HG02610 (cell line): ENCODE data around the gene CLIP4.
A peak's percentile ranks its signal among the peaks of the same experiment; 100 is the strongest.
"Not testable (repeated sequence)": the region's sequence is repeated elsewhere in the genome, so short reads cannot be mapped to it uniquely, and the experiment has no call there.

ENCODE experiments used
- ATAC-seq: cut with Tn5 transposase; IDR thresholded peaks from one replicate; pipeline ENCODE4 v1.9.1; 2021; ENCODE audit warnings: mild to moderate bottlenecking, moderate library complexity; ENCODE audit not compliant: unreplicated experiment

Gene CLIP4, protein sequence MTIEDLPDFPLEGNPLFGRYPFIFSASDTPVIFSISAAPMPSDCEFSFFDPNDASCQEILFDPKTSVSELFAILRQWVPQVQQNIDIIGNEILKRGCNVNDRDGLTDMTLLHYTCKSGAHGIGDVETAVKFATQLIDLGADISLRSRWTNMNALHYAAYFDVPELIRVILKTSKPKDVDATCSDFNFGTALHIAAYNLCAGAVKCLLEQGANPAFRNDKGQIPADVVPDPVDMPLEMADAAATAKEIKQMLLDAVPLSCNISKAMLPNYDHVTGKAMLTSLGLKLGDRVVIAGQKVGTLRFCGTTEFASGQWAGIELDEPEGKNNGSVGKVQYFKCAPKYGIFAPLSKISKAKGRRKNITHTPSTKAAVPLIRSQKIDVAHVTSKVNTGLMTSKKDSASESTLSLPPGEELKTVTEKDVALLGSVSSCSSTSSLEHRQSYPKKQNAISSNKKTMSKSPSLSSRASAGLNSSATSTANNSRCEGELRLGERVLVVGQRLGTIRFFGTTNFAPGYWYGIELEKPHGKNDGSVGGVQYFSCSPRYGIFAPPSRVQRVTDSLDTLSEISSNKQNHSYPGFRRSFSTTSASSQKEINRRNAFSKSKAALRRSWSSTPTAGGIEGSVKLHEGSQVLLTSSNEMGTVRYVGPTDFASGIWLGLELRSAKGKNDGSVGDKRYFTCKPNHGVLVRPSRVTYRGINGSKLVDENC

DNA sequence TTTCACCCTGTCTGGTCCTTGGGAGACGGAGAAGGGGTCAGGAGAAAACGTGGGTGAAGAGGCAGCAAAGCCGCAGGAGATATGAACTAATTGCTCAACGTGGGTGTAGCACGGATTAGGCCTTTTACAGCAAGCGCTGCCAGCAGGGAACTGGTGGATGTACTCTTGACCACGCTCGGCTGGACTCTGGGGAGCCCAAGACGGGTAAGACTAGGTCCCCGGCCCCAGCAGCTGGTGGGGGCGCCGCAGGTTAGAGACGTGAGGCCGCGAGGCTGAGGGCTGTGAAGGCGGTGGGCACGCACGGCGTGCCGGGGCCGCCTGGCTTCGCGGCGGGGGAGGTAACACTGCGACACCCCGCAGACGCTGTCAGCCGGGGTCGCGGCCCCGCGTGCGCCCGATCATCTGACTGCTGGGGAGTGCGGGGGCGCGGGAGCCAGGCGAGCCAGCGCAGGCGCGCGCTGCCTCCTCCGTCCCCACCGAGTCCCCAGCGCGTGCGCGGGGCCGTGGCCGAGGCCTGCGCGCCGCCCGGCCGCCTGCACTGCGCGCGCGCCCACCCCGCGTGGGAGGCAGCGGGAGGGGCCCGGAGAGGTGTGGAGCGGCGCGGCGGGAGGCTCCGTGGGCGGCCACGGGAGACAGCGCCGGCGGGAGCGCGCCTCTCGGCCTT, at the start of gene CLIP4:
Gene CLIP4 (plus strand): TSS at position 470 of the 664 bp plus-strand sequence. CDS start 5,974 bp downstream, outside the sequence.
- peak; percentile 58 for ATAC-seq

DNA sequence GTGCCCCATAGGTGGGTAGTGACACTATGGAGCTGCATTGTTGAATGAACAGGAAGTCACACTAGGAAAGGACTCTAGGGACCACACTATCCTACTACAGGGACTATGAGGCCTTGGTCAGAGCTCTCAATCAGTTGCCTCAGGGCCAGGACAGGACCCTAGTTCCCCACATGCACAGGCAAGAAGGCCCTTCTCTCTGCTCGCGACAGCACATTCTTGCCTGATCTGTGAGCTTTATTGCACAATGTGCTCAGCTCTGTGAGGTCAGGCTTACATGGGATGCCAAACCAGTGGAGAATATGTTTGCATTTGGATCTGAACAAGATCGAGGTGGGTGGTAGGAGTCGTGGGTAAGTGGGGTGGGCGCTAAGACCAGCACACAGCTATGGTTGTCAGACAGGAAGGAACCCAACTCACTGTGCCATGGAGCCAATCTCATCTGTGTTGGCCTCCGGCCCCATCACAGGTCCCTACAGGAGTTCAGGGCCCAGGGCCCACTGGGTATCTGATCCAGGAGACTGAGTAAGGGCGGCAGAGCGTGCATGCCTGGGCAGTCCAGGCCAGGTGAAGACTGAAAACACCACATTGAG, 48.8 kb upstream of the CLIP4 start:
- ATAC-seq: no peak

DNA sequence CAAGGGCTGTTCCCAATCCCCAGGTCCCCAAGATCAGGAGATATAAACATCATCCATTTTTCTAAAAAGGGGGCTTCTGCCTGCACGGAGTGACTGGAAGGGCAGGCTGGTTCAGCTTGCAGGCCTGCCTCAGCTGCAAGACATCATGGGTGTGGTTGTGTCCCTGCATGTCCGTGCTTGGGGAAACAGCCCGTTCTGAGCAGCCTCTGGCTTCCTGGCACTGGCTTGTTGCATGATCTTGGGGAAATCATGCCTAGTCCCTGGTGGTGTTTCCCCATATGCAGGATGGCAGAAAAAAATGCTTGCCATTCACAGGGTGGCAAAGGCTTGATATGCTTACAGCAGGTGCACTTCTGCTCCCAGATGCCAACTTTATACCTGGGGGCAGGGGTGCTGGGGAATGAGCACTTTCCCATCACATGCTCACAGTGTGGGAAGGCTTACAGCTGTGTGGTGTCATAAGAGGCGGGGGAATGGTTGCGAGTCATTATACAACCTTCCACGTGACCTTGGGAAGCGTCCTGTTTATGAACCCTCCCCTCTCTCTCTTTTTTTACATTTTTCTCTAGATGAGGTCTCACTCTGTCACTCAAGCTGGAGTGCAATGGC, 48.1 kb upstream of the CLIP4 start:
- no peak for ATAC-seq

DNA sequence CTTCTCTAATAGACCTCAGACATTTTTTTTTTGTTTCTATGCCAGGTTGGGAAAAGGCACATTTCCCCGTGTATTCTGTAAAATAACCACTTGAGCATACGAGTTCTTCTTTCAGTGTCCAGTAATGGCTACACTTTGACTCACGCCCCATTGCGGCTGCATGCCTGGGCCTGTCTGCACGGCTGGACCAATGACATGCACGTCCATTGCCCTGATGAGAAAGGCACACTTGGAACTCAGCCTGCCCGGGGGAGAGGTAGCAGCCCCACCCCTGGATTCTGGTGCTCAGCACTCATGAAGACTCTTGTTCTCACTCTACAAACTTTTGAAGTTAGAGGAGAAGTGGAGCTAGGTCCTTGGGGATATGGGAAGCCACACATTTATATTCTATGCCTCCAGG, 46.7 kb upstream of the CLIP4 start:
- ATAC-seq: no peak

DNA sequence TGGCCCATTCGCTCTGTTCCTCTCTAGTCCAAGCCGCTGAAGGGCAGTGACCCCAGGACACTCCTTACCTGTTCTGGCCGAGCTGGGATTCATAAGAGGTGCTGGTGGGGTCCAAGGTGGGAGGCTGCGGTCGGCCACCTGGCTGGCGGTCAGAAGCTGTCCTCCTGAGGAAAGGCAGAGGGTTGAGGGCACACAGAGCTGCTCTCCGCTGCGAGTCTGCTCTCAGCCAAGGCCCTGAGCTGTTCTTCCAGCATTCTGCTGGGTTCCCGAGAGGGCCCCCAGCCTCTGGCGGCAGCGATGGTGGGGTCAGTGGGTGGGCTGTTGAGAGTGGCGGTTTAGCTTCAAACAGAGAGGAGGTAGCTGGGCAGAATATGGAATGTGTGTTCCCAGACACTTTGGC, 44.7 kb upstream of the CLIP4 start:
- ATAC-seq: no peak

DNA sequence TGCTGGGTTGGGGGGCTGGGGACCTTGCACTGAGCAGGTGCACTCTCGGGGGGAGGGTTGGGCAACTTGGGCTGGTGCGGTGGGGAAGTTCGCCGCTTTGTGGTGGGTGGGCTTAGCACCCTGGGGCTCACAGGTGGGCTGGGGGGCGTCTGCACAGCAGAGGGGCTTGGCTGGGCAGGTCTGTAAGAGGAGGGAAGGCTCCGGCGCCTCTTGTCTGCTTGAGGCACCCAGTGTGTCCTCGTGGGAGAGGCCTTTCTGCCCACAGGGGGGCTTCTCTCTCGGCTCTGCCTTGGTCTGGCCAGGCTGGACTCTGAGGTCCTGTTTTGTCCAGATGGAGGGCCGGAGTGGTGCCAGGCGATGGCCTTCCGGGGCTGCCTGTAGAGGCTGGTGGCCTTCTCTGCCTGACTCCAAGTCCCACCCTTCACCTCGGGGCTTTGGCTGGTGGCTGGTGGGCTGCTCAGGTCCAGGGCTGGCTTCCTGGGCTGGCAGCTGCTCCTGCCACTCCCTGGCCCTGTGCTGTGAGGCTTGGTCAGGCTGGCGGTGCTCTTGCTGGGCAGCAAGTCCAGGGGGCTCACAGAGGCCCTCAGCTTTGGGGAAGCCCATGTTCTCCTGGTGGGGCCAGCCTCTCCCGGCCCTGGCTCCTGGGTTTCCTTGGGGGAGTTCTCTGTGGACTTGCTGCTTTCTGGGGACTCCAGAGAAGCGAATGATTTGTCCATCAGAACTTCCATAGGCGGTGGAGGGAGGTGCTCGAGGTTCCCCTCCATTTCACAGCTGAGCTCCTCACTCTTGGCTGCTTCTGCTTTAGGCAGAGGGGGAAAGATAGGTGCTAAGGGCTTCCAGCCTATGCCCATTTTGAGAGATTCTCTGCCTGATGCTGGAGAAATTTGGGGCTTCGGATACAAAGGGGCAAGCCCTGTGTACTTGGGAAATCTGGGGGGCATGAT, 43.9 kb upstream of the CLIP4 start:
- ATAC-seq: no peak

DNA sequence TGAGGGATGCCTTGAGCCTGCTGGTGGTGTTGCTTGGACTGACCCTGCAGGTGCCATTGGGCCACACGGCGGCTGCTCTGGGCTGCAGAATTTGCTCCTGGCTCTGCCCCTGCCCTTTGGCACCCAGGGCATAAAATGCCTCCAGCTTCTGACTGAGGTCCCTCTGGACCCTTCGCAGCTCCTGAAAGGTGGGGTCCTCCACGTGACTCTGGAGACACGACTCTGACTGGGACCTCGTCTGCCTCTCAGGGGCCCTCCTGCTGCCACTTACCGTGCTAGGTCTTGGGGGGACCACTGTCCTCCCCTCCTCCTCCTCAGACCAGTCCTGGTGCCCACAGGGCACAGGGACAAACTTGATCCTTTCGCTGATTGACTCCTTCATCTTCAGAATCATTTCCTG, 43.0 kb upstream of the CLIP4 start:
- ATAC-seq: no peak

DNA sequence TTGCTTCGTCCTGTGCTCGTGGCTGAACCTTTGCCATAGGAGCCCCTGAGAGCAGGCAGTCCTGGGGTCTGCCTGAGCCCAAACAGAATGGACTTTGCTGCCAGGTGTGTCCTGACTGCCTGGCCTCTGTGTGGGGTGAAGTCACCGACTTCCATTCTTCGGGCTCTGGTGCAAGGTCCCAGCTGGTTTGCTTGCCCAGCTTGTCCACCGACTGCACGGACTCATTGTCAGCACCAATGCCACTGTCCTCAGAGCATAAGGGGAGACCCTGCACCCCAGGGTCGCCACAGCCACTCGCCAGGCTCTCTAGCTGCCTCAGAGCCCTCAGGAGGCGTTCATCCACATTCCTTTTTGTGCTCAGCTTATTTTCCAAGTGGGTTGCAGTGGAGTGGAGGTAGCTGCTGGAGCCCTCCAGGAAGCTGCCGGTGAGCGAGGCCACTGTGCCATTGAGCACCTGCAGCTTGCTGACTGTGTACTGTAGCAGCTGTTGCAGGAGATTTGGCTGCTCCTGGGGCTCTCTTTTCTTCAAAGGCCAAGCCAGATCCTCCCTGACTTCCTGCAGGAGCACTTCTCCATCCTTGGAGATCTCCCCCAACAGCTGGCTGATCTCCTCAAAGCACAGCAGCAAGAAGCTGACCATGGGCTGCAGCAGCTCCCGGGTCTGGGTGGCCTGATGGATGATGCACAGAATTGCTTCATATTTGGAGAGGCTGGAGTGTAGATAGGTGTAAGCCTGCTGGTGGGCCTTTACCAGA, 42.1 kb upstream of the CLIP4 start:
- ATAC-seq: no peak

DNA sequence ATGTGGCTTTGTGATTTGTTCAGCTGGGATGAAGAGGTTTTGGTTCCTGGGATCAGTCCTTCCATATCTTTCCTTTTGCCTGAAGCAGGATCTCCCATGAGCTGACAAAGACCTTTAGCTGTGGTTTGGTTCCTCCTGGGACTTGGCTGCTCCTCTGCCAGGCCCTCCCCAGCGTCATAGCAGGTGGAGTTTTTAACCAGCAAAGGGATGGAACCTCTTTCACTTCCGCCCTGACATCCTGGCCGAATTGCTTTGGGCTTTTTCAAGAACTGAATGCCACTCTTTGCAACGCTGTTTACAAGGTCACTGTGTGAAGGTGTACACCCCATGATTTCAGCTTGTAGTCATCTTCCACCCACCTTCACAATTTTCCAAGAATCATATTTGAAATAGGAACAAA, 41.3 kb upstream of the CLIP4 start:
- no peak for ATAC-seq

DNA sequence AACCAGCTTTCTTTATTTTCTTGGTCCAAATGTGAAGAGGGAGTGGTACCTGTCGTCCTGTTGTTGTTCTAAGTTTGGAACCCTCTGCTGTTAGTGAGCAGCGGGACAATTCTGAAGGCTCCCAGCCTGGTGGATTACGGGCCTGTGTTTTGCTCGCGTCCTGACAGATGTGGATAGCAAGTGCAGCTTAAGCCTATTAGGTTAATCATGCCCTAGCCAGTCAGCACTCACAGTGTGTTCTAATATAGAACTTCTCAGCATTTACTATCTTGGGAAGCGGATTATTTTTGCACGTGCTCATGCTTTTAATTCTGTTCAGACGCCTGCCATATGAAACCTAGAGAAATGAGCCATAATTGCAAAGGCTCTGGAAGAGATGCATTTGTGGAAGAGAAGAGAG, 40.8 kb upstream of the CLIP4 start, which contains the start of gene PCARE:
Gene PCARE (minus strand): TSS at position 113 of the 400 bp plus-strand sequence. CDS start 262 bp downstream, outside the sequence.
- no peak for ATAC-seq

DNA sequence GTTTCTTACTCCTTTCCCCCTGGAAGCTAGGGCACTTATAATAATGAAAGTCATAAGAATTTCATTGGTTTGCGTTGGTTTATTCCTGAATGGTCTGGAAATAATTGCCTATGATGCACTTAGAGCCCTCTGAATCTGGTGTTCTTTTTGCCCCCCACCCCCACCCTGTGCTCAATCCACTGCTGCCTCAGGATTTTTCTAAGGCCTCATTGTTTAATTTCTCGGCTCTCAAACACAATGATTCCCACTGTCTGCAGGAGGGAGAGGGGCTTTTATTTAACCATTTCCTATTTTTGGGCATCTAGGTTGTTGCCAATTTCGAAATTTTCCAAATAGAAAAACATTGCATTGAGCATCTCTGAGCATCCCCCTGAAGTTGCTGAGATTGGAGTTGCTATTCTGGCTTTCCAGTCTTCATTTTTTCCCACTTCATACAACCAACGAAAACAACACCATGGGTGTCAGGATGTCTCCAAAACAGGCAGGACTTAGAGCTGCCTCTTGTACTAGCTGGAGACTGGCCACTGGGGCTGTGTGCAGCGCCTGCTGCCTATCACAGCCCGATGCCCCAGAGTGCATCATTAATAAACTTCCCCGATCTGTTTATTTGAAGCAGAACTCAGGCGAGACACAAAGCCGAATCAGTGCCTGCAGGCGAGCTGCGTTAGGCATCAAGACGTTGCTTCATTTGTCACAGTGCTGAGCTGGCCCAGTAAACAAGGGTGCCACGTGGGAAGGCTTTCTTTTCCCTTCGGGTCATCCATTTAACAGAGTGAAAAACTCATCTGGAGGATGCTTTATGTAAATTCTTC, 39.1 kb upstream of the CLIP4 start:
- no peak for ATAC-seq

DNA sequence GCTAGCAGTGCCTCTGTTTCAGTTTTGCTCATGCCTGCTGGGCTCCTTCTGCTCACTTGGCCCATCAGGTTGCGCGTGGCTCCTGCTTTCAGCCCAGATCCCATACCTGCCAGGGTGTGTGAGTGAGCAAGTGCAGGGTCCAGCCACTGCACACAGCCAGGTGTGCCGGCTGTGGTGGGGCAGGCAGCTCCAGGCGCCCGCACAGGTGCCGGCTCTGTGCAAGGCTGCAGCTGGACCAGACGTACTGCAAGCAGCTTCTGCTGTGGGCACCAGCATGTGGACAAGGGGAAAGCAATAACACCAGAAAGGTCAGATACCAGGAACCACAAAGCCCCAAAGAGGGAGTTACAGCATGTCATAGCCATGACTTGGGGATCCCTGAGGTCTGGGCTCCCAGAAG, 35.3 kb upstream of the CLIP4 start:
- ATAC-seq: no peak

DNA sequence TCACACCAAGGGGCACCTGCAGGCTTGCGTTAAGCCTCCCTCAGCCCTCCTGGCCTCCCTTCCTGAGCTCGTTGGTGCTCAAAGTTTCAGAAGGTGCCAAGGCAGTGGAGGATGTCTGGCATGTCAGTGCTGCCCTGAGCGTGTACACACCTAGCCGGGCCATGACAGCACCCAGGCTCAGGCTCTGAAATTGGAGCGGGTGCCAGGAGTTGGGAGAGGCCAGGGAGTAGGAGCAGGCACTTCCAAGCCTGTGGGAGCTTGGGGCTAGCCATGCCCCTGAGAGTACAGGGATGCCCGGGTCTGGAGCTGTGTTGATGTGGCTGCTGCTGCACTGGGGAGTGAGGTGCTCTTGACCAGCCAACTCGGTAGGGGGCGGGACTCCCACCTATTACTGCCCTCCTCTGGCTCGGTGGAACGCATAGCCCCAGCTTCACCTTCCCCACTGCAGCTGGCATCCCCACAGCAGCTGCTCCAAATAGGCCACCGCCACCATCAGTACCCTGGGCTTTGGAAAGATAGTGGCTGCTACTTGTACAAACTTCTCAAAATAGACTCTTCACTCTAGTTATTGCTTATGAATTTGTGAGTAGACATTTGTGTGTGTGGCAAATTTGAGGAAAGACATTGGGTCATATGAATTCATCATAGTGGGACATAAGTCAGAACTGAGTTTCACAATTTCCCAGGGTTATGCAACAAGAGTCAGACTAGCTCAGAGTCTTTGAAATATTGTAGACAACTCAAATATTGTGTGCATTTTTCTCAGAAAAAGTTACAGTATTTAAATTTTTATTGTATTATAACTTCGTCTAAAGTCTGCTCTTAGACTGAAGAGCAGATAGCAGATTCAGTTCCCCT, 34.1 kb upstream of the CLIP4 start:
- ATAC-seq: no peak

DNA sequence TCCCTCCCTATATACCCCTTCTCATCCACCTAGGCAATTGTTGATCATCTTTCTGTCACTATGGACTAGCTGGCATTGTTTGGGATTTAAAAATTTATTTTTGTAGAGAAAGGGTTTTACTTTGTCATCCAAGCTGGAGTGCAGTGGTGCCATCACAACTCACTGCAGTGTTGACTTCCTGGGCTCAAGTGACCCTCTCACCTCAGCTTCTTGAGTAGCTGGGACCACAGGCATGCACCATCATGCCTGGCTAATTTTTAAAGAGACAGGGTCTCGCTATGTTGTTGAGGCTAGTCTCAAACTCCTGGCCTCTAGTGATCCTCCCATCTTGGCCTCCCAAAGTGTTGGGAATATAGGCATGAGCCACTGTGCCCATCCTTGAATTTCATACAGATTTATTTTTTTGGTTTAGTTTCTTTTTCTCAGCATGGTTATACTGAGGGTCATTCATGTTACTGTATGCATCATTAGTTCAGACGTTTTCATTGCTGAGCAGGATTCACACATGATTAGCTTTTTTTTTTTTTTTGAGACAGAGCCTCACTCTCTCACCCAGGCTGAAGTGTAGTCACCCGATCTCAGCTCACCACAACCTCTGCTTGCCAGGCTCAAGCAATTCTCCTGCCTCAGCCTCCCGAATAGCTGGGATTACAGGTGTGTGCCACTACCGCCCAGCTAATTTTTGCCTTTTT, 32.3 kb upstream of the CLIP4 start:
- ATAC-seq: peak; percentile 79

DNA sequence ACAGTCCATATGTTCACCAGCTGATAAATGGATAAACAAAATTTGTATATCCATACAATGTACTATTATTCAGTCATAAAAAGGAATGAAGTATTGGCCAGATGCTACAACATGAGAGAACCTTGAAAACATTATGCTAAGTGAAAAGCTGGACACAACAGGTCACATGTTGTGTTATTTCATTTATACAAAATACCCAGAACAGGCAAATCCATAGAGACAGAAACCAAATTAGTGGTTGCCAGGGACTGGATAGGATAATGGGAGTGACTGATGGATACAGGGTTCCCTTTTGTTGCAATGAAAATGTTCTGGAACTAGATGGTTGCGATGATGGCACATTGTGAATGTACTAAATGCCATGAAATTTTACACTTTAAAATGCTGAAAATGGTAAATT, 30.7 kb upstream of the CLIP4 start:
- ATAC-seq: no peak

DNA sequence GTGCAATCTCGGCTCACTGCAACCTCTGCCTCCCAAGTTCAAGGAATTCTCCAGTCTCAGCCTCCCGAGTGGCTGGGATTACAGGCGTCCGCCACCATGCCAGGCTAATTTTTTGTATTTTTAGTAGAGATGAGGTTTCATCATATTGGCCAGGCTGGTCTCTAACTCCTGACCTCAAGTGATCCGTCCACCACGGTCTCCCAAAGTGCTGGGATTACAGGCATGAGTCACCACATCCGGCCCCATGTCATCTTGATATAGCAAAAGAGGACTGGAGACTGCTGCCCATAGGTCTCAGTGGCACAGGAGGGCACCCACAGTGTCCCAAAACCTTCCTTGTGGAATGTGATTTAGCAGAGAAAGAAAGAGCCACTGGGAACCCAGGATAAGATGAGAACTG, 24.9 kb upstream of the CLIP4 start:
- not testable (repeated sequence) for ATAC-seq

DNA sequence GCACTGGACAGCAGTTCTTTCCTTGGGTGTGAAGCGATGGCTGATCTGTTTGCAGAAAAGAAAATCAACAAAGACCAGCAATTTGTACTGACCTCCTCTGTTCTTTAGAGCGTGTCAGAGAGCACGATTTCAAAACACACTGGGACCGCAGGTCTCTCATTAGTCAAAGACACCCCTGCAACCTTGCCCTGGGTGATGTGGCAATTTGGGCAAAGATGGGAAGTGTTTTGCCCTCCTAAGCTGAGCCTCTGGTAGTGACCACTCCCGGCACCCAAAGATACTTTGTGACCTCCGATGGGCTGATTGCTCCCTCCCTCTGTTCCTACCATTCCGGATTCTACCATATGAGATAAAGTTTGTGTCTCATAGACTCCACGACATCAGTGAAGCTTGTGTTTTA, 18.2 kb upstream of the CLIP4 start:
- ATAC-seq: no peak
